ENCODE results near the gene SUMO1. TPM values are rescaled to one million over a fixed set of nuclear protein-coding genes. Genes with fewer than 3 reads are reported as not detected.
A peak's percentile ranks its signal among the peaks of the same experiment; 100 is the strongest.
"Not testable (repeated sequence)": the region's sequence is repeated elsewhere in the genome, so short reads cannot be mapped to it uniquely, and the experiment has no call there.

SUMO1 gene
- total RNA-seq, result 100 to 1,000 TPM in 1 of 2 donors, 10 to 100 TPM in 1; 81.8 to 115 TPM

GRCh38 chr2:202238234-202239197 is at the start of gene SUMO1:
Gene SUMO1 (minus strand): TSS chr2:202238597. CDS start chr2:202238451, 146 bp downstream.
- Mint-ChIP-seq H3K27me3 (no peaks in the 10 kb centered on the region), H3K9me3 (no peaks in the 10 kb centered on the region), H3K36me3 (ENCODE audit: low read depth) (peaks cover 15% of the 10 kb centered on the region), H3K27ac (peak within 1 kb of the TSS; percentile 95), H3K4me3 (peak within 1 kb of the TSS; percentile 92), H3K4me1 (peaks cover 4% of the 10 kb centered on the region)
- peak; percentile 97 for ATAC-seq (replicated peaks)

- no peak for ATAC-seq (replicated peaks)
- peaks cover 99% of the 10 kb centered on the region for H3K36me3 Mint-ChIP-seq (ENCODE audit: low read depth)
- H3K27me3 Mint-ChIP-seq, result no peaks in the 10 kb centered on the region
- H3K9me3 Mint-ChIP-seq, result no peaks in the 10 kb centered on the region
- H3K27ac Mint-ChIP-seq, result no peak overlapping the region
- no peak overlapping the region for H3K4me3 Mint-ChIP-seq
- H3K4me1 Mint-ChIP-seq, result peaks cover 5% of the 10 kb centered on the region
These were observed 48.2 kb upstream of the SUMO1 start for GRCh38 chr2:202286595-202286994.

- Mint-ChIP-seq H3K4me3 (peak overlapping the region; percentile 63), H3K9me3 (no peaks in the 10 kb centered on the region), H3K27me3 (no peaks in the 10 kb centered on the region), H3K4me1 (peaks cover 21% of the 10 kb centered on the region), H3K27ac (peak overlapping the region; percentile 95), H3K36me3 (ENCODE audit: low read depth) (peaks cover 97% of the 10 kb centered on the region)
- ATAC-seq (replicated peaks), result no peak
These were observed 40.5 kb upstream of the SUMO1 start for GRCh38 chr2:202278944-202279343.

GRCh38 chr2:202278036-202278760 is 39.8 kb upstream of the SUMO1 start:
- Mint-ChIP-seq H3K27me3 (no peaks in the 10 kb centered on the region), H3K4me1 (peaks cover 21% of the 10 kb centered on the region), H3K27ac (peak overlapping the region; percentile 95), H3K36me3 (ENCODE audit: low read depth) (peaks cover 97% of the 10 kb centered on the region), H3K9me3 (no peaks in the 10 kb centered on the region), H3K4me3 (peak overlapping the region; percentile 63)
- ATAC-seq (replicated peaks), result peak; percentile 82

GRCh38 chr2:202276078-202276720 is 37.8 kb upstream of the SUMO1 start:
- Mint-ChIP-seq H3K4me1 (peaks cover 21% of the 10 kb centered on the region), H3K4me3 (peak overlapping the region; percentile 63), H3K36me3 (ENCODE audit: low read depth) (peaks cover 95% of the 10 kb centered on the region), H3K27ac (peak overlapping the region; percentile 95)
- ATAC-seq (replicated peaks), result peak; percentile 79
- H3K9me3 Mint-ChIP-seq, H3K27me3 Mint-ChIP-seq: not testable (repeated sequence)

GRCh38 chr2:202270487-202270886 is 32.1 kb upstream of the SUMO1 start:
- H3K27ac Mint-ChIP-seq, result peak overlapping the region; percentile 86
- H3K27me3 Mint-ChIP-seq, result no peaks in the 10 kb centered on the region
- ATAC-seq (replicated peaks), result no peak
- no peaks in the 10 kb centered on the region for H3K9me3 Mint-ChIP-seq
- no peak overlapping the region for H3K4me3 Mint-ChIP-seq
- peaks cover 10% of the 10 kb centered on the region for H3K4me1 Mint-ChIP-seq
- H3K36me3 Mint-ChIP-seq (ENCODE audit: low read depth), result peaks cover 37% of the 10 kb centered on the region

GRCh38 chr2:202269585-202269984 is 31.2 kb upstream of the SUMO1 start:
- H3K36me3 Mint-ChIP-seq (ENCODE audit: low read depth), result peaks cover 28% of the 10 kb centered on the region
- peak; percentile 6 for ATAC-seq (replicated peaks)
- no peak overlapping the region for H3K4me3 Mint-ChIP-seq
- H3K27me3 Mint-ChIP-seq, result no peaks in the 10 kb centered on the region
- H3K9me3 Mint-ChIP-seq, result no peaks in the 10 kb centered on the region
- H3K27ac Mint-ChIP-seq, result peak overlapping the region; percentile 86
- peaks cover 6% of the 10 kb centered on the region for H3K4me1 Mint-ChIP-seq

GRCh38 chr2:202267495-202267894 is 29.1 kb upstream of the SUMO1 start:
- Mint-ChIP-seq H3K4me1 (peaks cover 6% of the 10 kb centered on the region), H3K9me3 (no peaks in the 10 kb centered on the region), H3K4me3 (no peak overlapping the region), H3K27ac (no peak overlapping the region), H3K36me3 (ENCODE audit: low read depth) (peaks cover 10% of the 10 kb centered on the region), H3K27me3 (no peaks in the 10 kb centered on the region)
- no peak for ATAC-seq (replicated peaks)

- Mint-ChIP-seq H3K27ac (no peak within 1 kb of the TSS), H3K4me1 (peaks cover 6% of the 10 kb centered on the region), H3K9me3 (no peaks in the 10 kb centered on the region), H3K4me3 (no peak within 1 kb of the TSS), H3K27me3 (no peaks in the 10 kb centered on the region), H3K36me3 (ENCODE audit: low read depth) (no peaks in the 10 kb centered on the region)
- ATAC-seq (replicated peaks), result peak; percentile 83
These were observed 27.3 kb upstream of the SUMO1 start, which contains the start of gene NOP58 for GRCh38 chr2:202265467-202266277. Gene NOP58 (plus strand): TSS chr2:202265763. CDS start chr2:202265942, 179 bp downstream.

- H3K9me3 Mint-ChIP-seq, result no peaks in the 10 kb centered on the region
- no peaks in the 10 kb centered on the region for H3K36me3 Mint-ChIP-seq (ENCODE audit: low read depth)
- no peak overlapping the region for H3K4me3 Mint-ChIP-seq
- H3K27ac Mint-ChIP-seq, result no peak overlapping the region
- ATAC-seq (replicated peaks), result no peak
- H3K27me3 Mint-ChIP-seq, result no peaks in the 10 kb centered on the region
- H3K4me1 Mint-ChIP-seq, result no peaks in the 10 kb centered on the region
These were observed 23.1 kb upstream of the SUMO1 start for GRCh38 chr2:202261531-202261930.

- Mint-ChIP-seq H3K27me3 (peaks cover 4% of the 10 kb centered on the region), H3K4me1 (no peaks in the 10 kb centered on the region), H3K36me3 (ENCODE audit: low read depth) (no peaks in the 10 kb centered on the region), H3K27ac (no peak overlapping the region), H3K4me3 (no peak overlapping the region), H3K9me3 (no peaks in the 10 kb centered on the region)
- ATAC-seq (replicated peaks), result no peak
These were observed 13.1 kb upstream of the SUMO1 start for GRCh38 chr2:202251494-202251893.

GRCh38 chr2:202249521-202250253 is 11.3 kb upstream of the SUMO1 start:
- Mint-ChIP-seq H3K4me1 (no peaks in the 10 kb centered on the region), H3K27me3 (no peaks in the 10 kb centered on the region), H3K9me3 (no peaks in the 10 kb centered on the region), H3K27ac (no peak overlapping the region), H3K4me3 (no peak overlapping the region), H3K36me3 (ENCODE audit: low read depth) (no peaks in the 10 kb centered on the region)
- no peak for ATAC-seq (replicated peaks)

- H3K27me3 Mint-ChIP-seq; H3K4me1 Mint-ChIP-seq; H3K9me3 Mint-ChIP-seq; H3K36me3 Mint-ChIP-seq (ENCODE audit: low read depth); ATAC-seq (replicated peaks); H3K4me3 Mint-ChIP-seq; H3K27ac Mint-ChIP-seq: not testable (repeated sequence)
These were observed 9.3 kb upstream of the SUMO1 start for GRCh38 chr2:202247710-202248109.
